ENCODE results near the gene COL13A1. TPM values are rescaled to one million over a fixed set of nuclear protein-coding genes. Genes with fewer than 3 reads are reported as not detected.

Gene COL13A1
- total RNA-seq, 6 experiments from 2014 or later = 33.5 to 46.6 (median 38.1) TPM

- Mint-ChIP-seq H3K27ac (no peak overlapping the region), H3K9me3 (no peaks in the 10 kb centered on the region), H3K36me3 (ENCODE audit: low read depth) (peaks cover 6% of the 10 kb centered on the region; the same call in 1 of the 2 replicates), H3K27me3 (ENCODE audit: insufficient read depth) (no peaks in the 10 kb centered on the region; the same call in none of the 2 replicates), H3K4me3 (no peak overlapping the region), H3K4me1 (ENCODE audit: low read depth) (no peaks in the 10 kb centered on the region)
- peak; percentile 43 for DNase-seq
- TF ChIP-seq CTCF (IDR thresholded peaks at IDR 0.05) = peak; percentile 97
Measured at GRCh38 chr10:69914398-69915214, 112.9 kb downstream of the COL13A1 start.

GRCh38 chr10:69915215-69915560, 113.5 kb downstream of the COL13A1 start:
- no peak for DNase-seq
- Mint-ChIP-seq H3K36me3 (ENCODE audit: low read depth) (peaks cover 5% of the 10 kb centered on the region; the same call in 1 of the 2 replicates), H3K27ac (no peak overlapping the region), H3K4me3 (no peak overlapping the region), H3K9me3 (no peaks in the 10 kb centered on the region), H3K4me1 (ENCODE audit: low read depth) (no peaks in the 10 kb centered on the region), H3K27me3 (ENCODE audit: insufficient read depth) (no peaks in the 10 kb centered on the region; the same call in none of the 2 replicates)
- no peak for TF ChIP-seq CTCF (IDR thresholded peaks at IDR 0.05)

- Mint-ChIP-seq H3K27me3 (ENCODE audit: insufficient read depth) (no peaks in the 10 kb centered on the region; the same call in none of the 2 replicates), H3K4me1 (ENCODE audit: low read depth) (no peaks in the 10 kb centered on the region), H3K27ac (no peak overlapping the region), H3K36me3 (ENCODE audit: low read depth) (peaks cover 8% of the 10 kb centered on the region; the same call in 1 of the 2 replicates), H3K9me3 (no peaks in the 10 kb centered on the region), H3K4me3 (no peak overlapping the region)
- DNase-seq = no peak
- no peak for TF ChIP-seq CTCF (IDR thresholded peaks at IDR 0.05)
Measured at GRCh38 chr10:69916118-69916517, 114.4 kb downstream of the COL13A1 start.

GRCh38 chr10:69918036-69918435, 116.3 kb downstream of the COL13A1 start:
- peaks cover 10% of the 10 kb centered on the region; the same call in 1 of the 2 replicates for H3K36me3 Mint-ChIP-seq (ENCODE audit: low read depth)
- no peak for TF ChIP-seq CTCF (IDR thresholded peaks at IDR 0.05)
- H3K27me3 Mint-ChIP-seq (ENCODE audit: insufficient read depth) = peaks cover 2% of the 10 kb centered on the region; the same call in 1 of the 2 replicates
- no peak for DNase-seq
- no peak overlapping the region for H3K4me3 Mint-ChIP-seq
- no peaks in the 10 kb centered on the region for H3K9me3 Mint-ChIP-seq
- no peak overlapping the region for H3K27ac Mint-ChIP-seq
- H3K4me1 Mint-ChIP-seq (ENCODE audit: low read depth) = no peaks in the 10 kb centered on the region

- no peak overlapping the region for H3K27ac Mint-ChIP-seq
- no peak for TF ChIP-seq CTCF (IDR thresholded peaks at IDR 0.05)
- no peaks in the 10 kb centered on the region for H3K4me1 Mint-ChIP-seq (ENCODE audit: low read depth)
- H3K36me3 Mint-ChIP-seq (ENCODE audit: low read depth) = peaks cover 11% of the 10 kb centered on the region; the same call in 1 of the 2 replicates
- H3K4me3 Mint-ChIP-seq = no peak overlapping the region
- peaks cover 2% of the 10 kb centered on the region; the same call in 1 of the 2 replicates for H3K27me3 Mint-ChIP-seq (ENCODE audit: insufficient read depth)
- DNase-seq = no peak
- no peaks in the 10 kb centered on the region for H3K9me3 Mint-ChIP-seq
Measured at GRCh38 chr10:69919250-69919649, 117.5 kb downstream of the COL13A1 start.
